GM21723 (cell line): ENCODE results near the gene XIST.
"Not testable (repeated sequence)": the region's sequence is repeated elsewhere in the genome, so short reads cannot be mapped to it uniquely, and the experiment has no call there.

Experiments
- ATAC-seq: cut with Tn5 transposase; IDR thresholded peaks from one replicate; pipeline ENCODE4 v1.9.1; 2021; ENCODE audit warnings: mild to moderate bottlenecking, moderate library complexity; ENCODE audit not compliant: unreplicated experiment

XIST gene

DNA sequence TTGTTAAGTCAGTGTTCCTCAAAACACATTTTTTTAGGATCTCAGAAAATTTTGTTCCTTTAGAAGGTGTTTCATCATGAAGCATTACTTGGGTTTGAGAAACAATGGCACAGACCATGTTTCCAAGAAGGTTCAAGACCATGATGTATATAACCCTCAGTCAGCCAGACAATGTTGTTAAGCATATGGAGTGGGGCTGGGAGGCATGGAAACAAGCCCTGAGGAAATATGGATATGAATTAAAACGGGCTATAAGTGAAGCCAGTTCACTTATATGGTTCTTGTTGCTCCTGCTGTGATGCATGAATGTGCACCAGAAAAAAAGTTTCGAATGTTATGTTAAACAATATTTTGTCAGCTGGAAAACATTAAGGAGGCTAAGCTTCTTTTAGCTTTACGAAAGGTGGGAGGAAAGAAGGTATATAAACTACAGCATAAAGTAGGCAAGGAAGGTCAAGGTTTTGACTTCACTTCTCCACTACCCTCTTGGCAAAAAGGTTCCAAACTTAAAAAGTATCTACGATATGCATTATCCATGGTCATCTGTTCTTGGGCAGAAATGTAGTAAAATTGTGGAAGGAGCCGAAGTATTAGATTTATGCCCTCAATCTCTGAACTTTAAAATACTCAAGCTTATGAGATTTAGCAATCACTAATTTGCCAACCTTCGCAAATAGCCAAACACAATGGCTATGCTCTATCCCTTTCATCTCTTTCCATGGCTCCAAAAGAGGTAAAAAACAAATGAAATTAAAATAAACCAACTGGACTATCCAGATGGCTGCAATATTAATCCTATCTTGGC is 12.2 kb downstream of the XIST start:
- ATAC-seq, result no peak

DNA sequence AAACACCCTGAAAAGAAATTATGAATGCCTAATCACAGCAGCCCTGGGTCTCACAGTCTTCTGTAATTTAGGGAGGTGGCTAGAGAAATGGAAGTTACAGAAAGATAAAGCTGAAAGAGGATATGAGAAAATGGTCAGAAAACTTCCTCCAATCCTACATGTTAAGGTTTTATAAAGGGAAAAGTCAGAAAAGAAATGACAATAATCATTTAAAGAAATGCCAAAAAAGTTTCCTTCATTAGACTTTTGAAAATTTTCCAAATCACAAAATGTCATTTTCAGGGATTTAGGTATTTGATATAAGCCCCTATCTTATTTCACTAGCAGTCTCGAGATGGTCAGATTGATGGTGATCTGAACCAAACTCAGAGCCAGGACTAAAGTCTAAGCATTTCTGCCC is 13.4 kb downstream of the XIST start:
- no peak for ATAC-seq

GRCh38 chrX:73838123-73838522 is 14.4 kb downstream of the XIST start:
- ATAC-seq, result no peak

DNA sequence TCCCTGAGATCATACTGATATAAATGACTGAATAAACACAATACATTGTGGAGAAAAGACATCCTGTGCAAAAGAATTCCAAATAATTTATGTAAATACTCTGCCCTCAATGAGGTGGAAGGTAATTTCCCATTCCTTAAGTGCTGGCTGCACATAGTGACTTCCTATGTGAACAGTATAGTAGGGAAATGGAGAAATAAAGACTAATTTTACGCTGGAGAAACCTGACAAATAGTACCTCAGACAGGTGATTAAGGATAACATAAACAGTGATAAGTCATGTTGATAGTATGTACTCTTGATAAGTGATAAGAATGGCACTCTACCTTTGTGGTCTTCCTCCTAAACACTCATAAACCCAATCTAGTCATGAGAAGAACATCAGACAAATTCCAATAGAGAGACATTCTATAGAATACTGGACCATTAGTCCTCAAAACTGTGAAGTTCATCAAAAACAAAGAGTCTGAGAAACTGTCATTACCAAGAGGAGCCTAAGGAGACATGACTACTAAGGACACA is 15.5 kb downstream of the XIST start:
- no peak for ATAC-seq

DNA sequence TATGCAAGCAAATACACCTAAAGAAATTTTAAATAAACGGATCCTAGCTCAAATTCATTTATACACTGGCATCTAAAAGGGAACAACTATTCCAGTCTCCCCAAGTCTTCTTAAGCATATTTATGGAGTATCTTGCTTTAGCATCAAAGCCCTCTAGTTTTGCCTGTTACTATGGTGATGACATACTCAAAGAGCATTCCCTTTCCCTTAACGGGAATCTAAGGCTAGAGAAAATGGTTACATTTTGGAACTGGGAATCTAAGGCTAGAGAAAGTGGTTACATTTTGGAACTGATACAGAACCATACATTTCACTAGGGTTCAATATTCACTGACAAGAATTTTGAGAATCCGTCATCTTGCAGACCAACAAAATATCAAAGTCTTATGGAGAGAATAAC is 18.3 kb downstream of the XIST start:
- ATAC-seq, result no peak

GRCh38 chrX:73832319-73832718 is 20.2 kb downstream of the XIST start:
- no peak for ATAC-seq

- no peak for ATAC-seq
These were observed 21.0 kb downstream of the XIST start for GRCh38 chrX:73831500-73831899.

DNA sequence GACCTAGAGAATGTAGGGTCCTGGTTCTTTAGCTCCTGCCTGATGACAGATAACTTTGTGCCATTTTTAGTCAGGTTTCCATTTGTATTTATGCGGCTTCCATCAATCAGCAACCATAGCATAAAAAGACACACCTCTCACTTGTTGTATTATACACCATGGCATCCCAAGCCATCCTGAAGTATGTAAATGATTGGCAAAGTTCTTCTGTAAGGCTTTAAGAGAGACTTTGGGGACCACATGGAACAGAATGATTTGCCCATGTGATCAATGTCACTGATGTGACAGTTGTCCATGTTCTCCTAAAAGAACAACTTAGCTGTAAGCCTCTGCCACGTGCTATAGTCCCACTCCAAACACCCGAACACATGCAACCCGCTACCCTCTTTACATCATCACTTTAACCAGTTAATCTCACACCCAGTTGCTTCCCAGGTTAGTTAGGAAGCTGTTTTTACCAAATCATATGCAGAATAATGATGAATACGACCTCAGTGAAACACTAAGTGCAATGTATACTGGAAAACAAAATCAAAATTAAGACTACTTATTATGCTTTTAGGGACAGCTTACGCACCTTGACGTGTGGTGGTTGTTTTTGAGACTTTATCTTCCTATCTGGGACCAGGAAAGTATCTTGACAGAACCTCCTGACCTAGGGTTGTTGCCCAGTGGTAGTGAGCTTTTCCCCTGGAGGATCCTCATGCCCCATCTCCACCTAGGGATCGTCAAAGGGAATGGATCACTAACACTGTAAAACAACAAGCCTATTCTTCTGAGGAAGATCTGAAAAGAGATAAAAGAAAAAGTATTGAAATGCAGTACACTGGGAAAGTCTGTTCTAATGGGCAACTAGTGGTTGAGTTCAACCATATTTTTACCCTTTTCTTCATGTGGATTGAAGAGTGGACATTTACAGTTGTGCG is 21.8 kb downstream of the XIST start:
- no peak for ATAC-seq

GRCh38 chrX:73829890-73830466 is 22.5 kb downstream of the XIST start:
- no peak for ATAC-seq

GRCh38 chrX:73828080-73828720 is 24.3 kb downstream of the XIST start:
- ATAC-seq, result no peak

- ATAC-seq, result no peak
These were observed 25.1 kb downstream of the XIST start for GRCh38 chrX:73827406-73827805.

GRCh38 chrX:73826996-73827395 is 25.5 kb downstream of the XIST start:
- ATAC-seq, result no peak

DNA sequence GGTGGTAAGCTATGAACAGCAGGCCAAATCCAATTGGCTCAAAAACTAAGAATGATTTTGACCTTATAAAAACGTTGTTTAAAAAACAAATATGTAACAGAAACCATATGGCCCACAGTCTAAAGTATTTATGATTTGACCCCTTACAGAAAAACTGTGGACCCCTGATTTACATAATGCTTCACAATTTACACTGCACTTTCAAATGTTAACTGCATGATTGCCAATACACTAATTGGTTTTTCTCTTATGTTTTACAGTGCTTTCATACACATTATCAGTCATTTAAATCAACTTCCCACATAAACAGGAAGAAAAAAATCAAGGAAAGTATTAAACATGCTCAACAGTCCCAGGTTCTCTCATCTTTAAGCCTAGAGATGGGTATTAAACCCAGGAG is 26.9 kb downstream of the XIST start:
- ATAC-seq, result no peak

- no peak for ATAC-seq
These were observed 29.0 kb downstream of the XIST start for GRCh38 chrX:73823473-73824004.

- ATAC-seq, result no peak
These were observed 29.7 kb downstream of the XIST start for GRCh38 chrX:73822775-73823174.

- ATAC-seq, result no peak
These were observed 30.5 kb downstream of the XIST start for GRCh38 chrX:73821921-73822559.

DNA sequence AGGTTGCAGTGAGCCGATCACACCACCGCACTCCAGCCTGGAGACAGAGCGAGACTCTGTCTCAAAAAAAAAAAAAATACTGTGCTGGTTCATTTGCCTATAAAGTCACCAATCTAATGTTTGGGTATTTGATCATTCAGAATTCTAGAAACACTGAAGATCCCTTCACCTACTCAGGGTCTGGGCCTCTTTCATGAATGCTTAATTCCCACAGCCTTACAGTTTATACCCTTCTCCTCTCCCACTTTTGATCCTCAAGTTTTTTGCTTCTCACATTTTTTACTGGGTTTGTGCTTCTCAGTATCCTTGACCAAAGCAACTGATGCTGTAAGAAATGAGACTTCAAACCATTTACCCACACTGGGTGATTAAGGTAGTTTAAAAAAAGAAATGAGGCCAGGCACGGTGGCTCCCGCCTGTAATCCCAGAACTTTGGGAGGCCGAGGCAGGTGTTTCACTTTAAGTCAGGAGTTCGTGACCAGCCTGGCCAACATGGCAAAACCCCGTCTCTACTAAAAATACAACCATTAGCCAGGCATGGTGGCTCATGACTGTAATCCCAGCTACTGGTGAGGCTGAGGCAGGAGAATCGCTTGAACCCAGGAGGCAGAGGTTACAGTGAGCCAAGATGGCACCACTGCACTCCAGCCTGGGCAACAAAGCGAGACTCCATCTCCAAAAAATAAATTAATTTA is 32.5 kb downstream of the XIST start:
- not testable (repeated sequence) for ATAC-seq

DNA sequence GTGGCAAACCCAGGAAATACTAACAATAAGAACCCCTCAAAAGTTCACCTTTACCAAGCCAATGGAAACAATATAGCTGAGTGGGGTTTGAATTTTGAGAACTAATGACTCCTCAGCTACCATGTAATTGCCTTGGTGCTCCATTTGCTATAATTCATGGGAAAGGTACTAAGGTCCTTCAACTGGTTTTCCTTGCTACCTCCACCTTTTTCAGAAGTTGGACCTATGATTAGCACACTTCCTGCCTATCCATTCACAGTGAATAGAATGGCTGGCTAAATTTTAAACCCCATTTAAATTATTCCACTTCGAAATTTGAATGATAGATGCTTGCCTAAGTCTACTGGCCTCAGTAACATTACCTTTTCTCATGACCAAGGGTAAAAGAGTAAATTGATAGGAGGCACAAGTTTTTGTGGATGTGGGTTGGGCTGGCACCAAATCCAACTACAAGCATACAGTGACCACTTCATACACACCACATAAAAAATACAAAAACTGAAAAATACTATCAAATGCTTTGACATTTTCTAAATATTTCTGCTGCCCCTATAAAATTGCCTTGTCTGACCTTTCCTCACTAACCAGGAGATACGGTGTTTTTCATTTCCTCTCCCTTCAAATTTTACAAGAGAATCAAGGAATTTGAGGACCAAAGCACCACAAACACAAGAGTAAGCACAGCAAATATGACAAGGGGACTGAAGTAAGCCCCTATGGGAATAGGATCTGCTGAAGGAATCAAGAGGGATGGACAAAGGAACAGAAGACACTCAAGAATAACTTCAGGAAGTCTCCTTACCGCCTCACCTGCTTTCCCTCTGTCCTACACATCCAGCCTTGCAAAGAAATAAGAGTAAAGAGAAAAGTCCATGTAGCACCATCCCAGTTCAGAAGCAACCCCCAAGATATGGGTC is 34.1 kb downstream of the XIST start:
- no peak for ATAC-seq
